HepG2 (cell line): Measurements from ENCODE around the gene BBIP1. TPM values are rescaled to one million over a fixed set of nuclear protein-coding genes. Genes with fewer than 3 reads are reported as not detected.

Experiments
- ADNP ChIP-seq: sonication (generic); formaldehyde crosslinking; IDR thresholded peaks from 2 replicates; pipeline ENCODE4 v1.4.0; 2020; ENCODE audit warnings: missing genetic modification reagents
- ARNT2 ChIP-seq: sonication (generic); formaldehyde crosslinking; IDR thresholded peaks from 2 replicates; pipeline ENCODE4 v1.8.0; 2022; ENCODE audit warnings: mild to moderate bottlenecking, low read depth, missing genetic modification reagents, moderate library complexity
- BCL6 ChIP-seq: IDR thresholded peaks from 2 replicates; pipeline ENCODE4 v1.6.1; 2016; ENCODE audit warnings: missing genetic modification reagents, missing compliant biosample characterization
- CERS6 ChIP-seq: sonication (generic); formaldehyde crosslinking; IDR thresholded peaks from 2 replicates; pipeline ENCODE4 v1.5.0; 2020; ENCODE audit warnings: missing genetic modification reagents
- CHCHD3 ChIP-seq: sonication (generic); formaldehyde crosslinking; IDR thresholded peaks from 2 replicates; pipeline ENCODE4 v1.8.0; 2022; ENCODE audit warnings: mild to moderate bottlenecking, missing genetic modification reagents, moderate library complexity
- GABPA ChIP-seq, 2 experiments: IDR thresholded peaks; 2 replicates each; pipeline ENCODE4 v1.6.1; 2011 to 2016; ENCODE audit warnings: low read depth in 2 of 2, low read length in 1 of 2, missing biosample characterization in 1 of 2, missing genetic modification characterization in 1 of 2
- GATAD1 ChIP-seq: IDR thresholded peaks from 2 replicates; pipeline ENCODE4 v1.6.1; 2016; ENCODE audit warnings: missing genetic modification reagents, missing compliant biosample characterization
- GLI4 ChIP-seq: sonication (generic); formaldehyde crosslinking; IDR thresholded peaks from 2 replicates; pipeline ENCODE4 v1.5.1; 2020; ENCODE audit warnings: missing genetic modification reagents, mild to moderate bottlenecking, moderate library complexity, borderline replicate concordance
- HNRNPK ChIP-seq: fragments of 200-400 bp; formaldehyde crosslinking; IDR thresholded peaks from 2 replicates; pipeline ENCODE4 v1.6.1; 2018; ENCODE audit warnings: low read length, low read depth, moderate library complexity, mild to moderate bottlenecking; ENCODE audit not compliant: poor library complexity, severe bottlenecking
- IRX3 ChIP-seq: sonication (generic); formaldehyde crosslinking; IDR thresholded peaks from 2 replicates; pipeline ENCODE4 v1.8.1; 2023; ENCODE audit warnings: mild to moderate bottlenecking, low read depth, missing genetic modification reagents, borderline replicate concordance
- KDM1A ChIP-seq: IDR thresholded peaks from 2 replicates; pipeline ENCODE4 v1.6.1; 2016; ENCODE audit warnings: missing compliant biosample characterization
- KLF9 ChIP-seq: IDR thresholded peaks from 2 replicates; pipeline ENCODE4 v1.6.1; 2016; ENCODE audit warnings: low read depth
- NONO ChIP-seq, 2 experiments: fragments of 450-650 bp in 1 of 2; sonication (generic) in 1 of 2; formaldehyde crosslinking in 1 of 2; IDR thresholded peaks in 1 of 2; conservative IDR thresholded peaks in 1 of 2; 2 replicates each; pipeline versions ENCODE4 v1.6.1 to v1.8.0; 2017 to 2022; ENCODE audit warnings: mild to moderate bottlenecking in 1 of 2, missing genetic modification reagents in 1 of 2, moderate library complexity in 1 of 2
- RAD21 ChIP-seq: fragments of 450-650 bp; formaldehyde crosslinking; IDR thresholded peaks from 2 replicates; pipeline ENCODE4 v1.5.0; 2020; ENCODE audit warnings: mild to moderate bottlenecking
- RBM22 ChIP-seq: fragments of 200-400 bp; formaldehyde crosslinking; optimal IDR thresholded peaks from 2 replicates; pipeline ENCODE3; 2017; ENCODE audit warnings: mild to moderate bottlenecking, low read length, moderate library complexity
- SIX1 ChIP-seq: sonication (generic); formaldehyde crosslinking; IDR thresholded peaks from 2 replicates; pipeline ENCODE4 v1.4.0; 2020; ENCODE audit warnings: missing genetic modification reagents, borderline replicate concordance
- SMYD3 ChIP-seq: sonication (generic); formaldehyde crosslinking; IDR thresholded peaks from 2 replicates; pipeline ENCODE4 v1.8.1; 2023; ENCODE audit warnings: mild to moderate bottlenecking, missing genetic modification reagents
- ZBTB38 ChIP-seq: sonication (generic); formaldehyde crosslinking; IDR thresholded peaks from 2 replicates; pipeline ENCODE4 v1.5.1; 2020; ENCODE audit warnings: mild to moderate bottlenecking, missing genetic modification reagents
- ZNF7 ChIP-seq: IDR thresholded peaks from 2 replicates; pipeline ENCODE4 v1.6.1; 2016; ENCODE audit warnings: missing biosample characterization, missing genetic modification reagents
- ZNF703 ChIP-seq: sonication (generic); formaldehyde crosslinking; IDR thresholded peaks from 2 replicates; pipeline ENCODE4 v1.5.1; 2020; ENCODE audit warnings: missing genetic modification reagents, mild to moderate bottlenecking, moderate library complexity, borderline replicate concordance
- ZSCAN9 ChIP-seq: IDR thresholded peaks from 2 replicates; pipeline ENCODE4 v1.6.1; 2016; ENCODE audit warnings: borderline replicate concordance
- polyA plus RNA-seq, 8 experiments: library from polyadenylated mRNA; depleted of rRNA in 3 of 8; stranded (reverse) in 7 of 8; unstranded in 1 of 8; fragments of >200 nt; fragmentation: Illumina TruSeq in 4 of 8; extraction: Trizol in 4 of 8; gene quantifications; 2 replicates each; pipeline versions ENCODE4 v1.2.1 to v1.2.3, GENCODE V29; 2011 to 2016; ENCODE audit warnings: low read depth in 4 of 8, missing spikeins in 1 of 8, mixed read lengths in 1 of 8; ENCODE audit not compliant: insufficient read depth in 1 of 8
- total RNA-seq, 5 experiments: library from RNA; depleted of rRNA; stranded (reverse); fragments of >200 nt; fragmentation: Illumina TruSeq; extraction: Trizol; gene quantifications; 2 replicates each; pipeline ENCODE4 v1.2.3, GENCODE V29; 2016; ENCODE audit warnings: low read depth in 1 of 5
- TF ChIP-seq, protein P1 (sequence below): sonication (generic); formaldehyde crosslinking; IDR thresholded peaks from 2 replicates; pipeline ENCODE4 v1.8.1; 2023; ENCODE audit warnings: mild to moderate bottlenecking, missing genetic modification reagents
- TF ChIP-seq, protein P2 (sequence below): sonication (generic); formaldehyde crosslinking; IDR thresholded peaks from 2 replicates; pipeline ENCODE4 v1.9.0; 2021; ENCODE audit warnings: missing genetic modification reagents, mild to moderate bottlenecking, borderline replicate concordance
- TF ChIP-seq, protein P3 (sequence below): sonication (generic); formaldehyde crosslinking; IDR thresholded peaks from 2 replicates; pipeline ENCODE4 v1.5.1; 2020; ENCODE audit warnings: missing genetic modification reagents, mild to moderate bottlenecking, borderline replicate concordance

Gene BBIP1
- total and polyA plus RNA-seq, 2 of the 13 experiments (the other 11 are each of a cell fraction or from before 2014, with no cell fraction given), result 18.3 to 24.1 TPM

DNA sequence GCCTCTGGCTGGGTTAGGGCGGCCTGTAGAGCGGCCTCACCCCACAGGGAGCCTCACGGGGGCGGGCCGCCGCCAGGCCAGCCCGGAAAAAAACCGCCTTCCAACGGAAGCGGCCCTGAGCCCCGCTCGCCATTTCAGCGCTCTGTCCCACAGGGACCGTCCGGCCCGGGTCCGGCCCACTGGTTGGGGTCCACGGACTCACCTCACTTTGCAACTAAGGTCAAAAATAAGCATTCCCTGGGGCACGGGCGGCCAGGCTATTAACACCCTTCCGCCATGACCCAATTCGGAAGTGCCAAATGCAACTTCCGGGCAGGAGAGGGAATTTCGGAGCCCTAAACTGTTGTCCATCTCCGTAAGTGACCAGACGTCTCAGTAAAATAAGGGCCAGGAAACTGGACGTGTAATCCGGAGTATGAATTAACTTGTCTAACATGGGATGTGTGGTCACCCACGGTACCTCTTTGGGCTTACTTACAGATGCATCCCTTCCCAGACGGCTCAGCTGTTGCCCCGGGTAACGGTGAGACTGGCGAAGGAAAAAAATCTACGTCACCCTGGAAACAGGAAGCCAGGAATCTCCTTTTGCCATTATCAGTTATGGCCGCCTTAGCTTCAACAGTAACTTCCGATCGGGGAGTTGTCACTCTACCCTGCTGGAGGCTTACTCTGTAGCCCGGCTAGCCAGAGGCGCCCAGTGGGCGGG, at the start of gene BBIP1 (continued):
- TF ChIP-seq, protein P1, sequence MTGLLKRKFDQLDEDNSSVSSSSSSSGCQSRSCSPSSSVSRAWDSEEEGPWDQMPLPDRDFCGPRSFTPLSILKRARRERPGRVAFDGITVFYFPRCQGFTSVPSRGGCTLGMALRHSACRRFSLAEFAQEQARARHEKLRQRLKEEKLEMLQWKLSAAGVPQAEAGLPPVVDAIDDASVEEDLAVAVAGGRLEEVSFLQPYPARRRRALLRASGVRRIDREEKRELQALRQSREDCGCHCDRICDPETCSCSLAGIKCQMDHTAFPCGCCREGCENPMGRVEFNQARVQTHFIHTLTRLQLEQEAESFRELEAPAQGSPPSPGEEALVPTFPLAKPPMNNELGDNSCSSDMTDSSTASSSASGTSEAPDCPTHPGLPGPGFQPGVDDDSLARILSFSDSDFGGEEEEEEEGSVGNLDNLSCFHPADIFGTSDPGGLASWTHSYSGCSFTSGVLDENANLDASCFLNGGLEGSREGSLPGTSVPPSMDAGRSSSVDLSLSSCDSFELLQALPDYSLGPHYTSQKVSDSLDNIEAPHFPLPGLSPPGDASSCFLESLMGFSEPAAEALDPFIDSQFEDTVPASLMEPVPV (CRISPR knock-in tag), result peak; percentile 54; the same call in 1 of the 2 replicates
- TF ChIP-seq KLF9 (CRISPR knock-in tag) (no peak), HNRNPK (no peak), GABPA (IDR thresholded peaks at IDR 0.05; ENCODE audit: low read depth, low read length) (peak; percentile 77), GABPA (CRISPR knock-in tag; IDR thresholded peaks at IDR 0.05; ENCODE audit: low read depth) (peak; percentile 94), GATAD1 (CRISPR knock-in tag) (peak; percentile 84), SIX1 (CRISPR knock-in tag) (0 out of 2 replicates have a peak, but pooled peaks have one; percentile 9), KDM1A (no peak), ARNT2 (CRISPR knock-in tag) (peak; percentile 57; the same call in 1 of the 2 replicates), RBM22 (peak; percentile 95), GLI4 (no peak), ADNP (CRISPR knock-in tag) (no peak), BCL6 (peak; percentile 35; the same call in 1 of the 2 replicates), ZBTB38 (CRISPR knock-in tag) (no peak), SMYD3 (CRISPR knock-in tag) (no peak), ZSCAN9 (0 out of 2 replicates have a peak, but pooled peaks have one; percentile 16), RAD21 (CRISPR knock-in tag) (peak; percentile 59), ZNF7 (CRISPR knock-in tag) (no peak), CERS6 (CRISPR knock-in tag) (0 out of 2 replicates have a peak, but pooled peaks have one; percentile 72), NONO (IDR thresholded peaks at IDR 0.05) (no peak), NONO (CRISPR knock-in tag; conservative IDR thresholded peaks at IDR 0.05) (peak; percentile 55; the same call in 1 of the 2 replicates), ZNF703 (CRISPR knock-in tag) (peak; percentile 84; the same call in 1 of the 2 replicates), IRX3 (CRISPR knock-in tag) (no peak), CHCHD3 (no peak)
- TF ChIP-seq, protein P2, sequence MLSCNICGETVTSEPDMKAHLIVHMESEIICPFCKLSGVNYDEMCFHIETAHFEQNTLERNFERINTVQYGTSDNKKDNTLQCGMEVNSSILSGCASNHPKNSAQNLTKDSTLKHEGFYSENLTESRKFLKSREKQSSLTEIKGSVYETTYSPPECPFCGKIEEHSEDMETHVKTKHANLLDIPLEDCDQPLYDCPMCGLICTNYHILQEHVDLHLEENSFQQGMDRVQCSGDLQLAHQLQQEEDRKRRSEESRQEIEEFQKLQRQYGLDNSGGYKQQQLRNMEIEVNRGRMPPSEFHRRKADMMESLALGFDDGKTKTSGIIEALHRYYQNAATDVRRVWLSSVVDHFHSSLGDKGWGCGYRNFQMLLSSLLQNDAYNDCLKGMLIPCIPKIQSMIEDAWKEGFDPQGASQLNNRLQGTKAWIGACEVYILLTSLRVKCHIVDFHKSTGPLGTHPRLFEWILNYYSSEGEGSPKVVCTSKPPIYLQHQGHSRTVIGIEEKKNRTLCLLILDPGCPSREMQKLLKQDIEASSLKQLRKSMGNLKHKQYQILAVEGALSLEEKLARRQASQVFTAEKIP (CRISPR knock-in tag), result no peak
- TF ChIP-seq, protein P3, sequence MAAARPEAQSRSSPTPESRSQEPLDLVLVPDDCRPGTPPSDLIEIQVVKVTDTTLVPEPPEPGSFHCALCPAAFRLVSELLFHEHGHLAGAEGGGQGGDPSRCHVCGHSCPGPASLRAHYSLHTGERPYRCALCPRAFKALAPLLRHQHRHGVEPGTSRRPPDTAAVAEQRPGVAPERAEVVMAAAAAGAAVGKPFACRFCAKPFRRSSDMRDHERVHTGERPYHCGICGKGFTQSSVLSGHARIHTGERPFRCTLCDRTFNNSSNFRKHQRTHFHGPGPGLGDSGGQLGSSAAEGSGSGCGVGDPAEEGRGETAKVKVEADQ (CRISPR knock-in tag), result peak; percentile 32; the same call in 1 of the 2 replicates
